Heart left ventricle (tissue), 16 donors: Measurements from ENCODE around the gene MYO1G. TPM values are rescaled to one million over a fixed set of nuclear protein-coding genes. Genes with fewer than 3 reads are reported as not detected.
A peak's percentile ranks its signal among the peaks of the same experiment; 100 is the strongest.

Experiments
- ATAC-seq, 4 donors: fragments of 200-7000 bp; cut with Tn5 transposase; one replicate each; pipeline ENCODE4 v1.9.1; 2020 to 2022; ENCODE audit warnings: moderate library complexity in 4 of 4, mild to moderate bottlenecking in 3 of 4, moderate number of reproducible peaks in 1 of 4
- DNase-seq, 5 donors: peaks; one replicate each; pipeline ENCODE4 v3.0.0-alpha.2; 2020
- H3K27ac ChIP-seq, 12 donors: fragments of 200-600 bp; sonication (generic) in 4 of 12; one replicate each; pipeline versions ENCODE4 v1.5.0 to v1.8.0; 2016 to 2022; ENCODE audit warnings: mild to moderate bottlenecking in 2 of 12
- H3K27me3 ChIP-seq, 9 donors: fragments of 200-600 bp; sonication (generic) in 2 of 9; one replicate each; pipeline versions ENCODE4 v1.5.1 to v1.8.0; 2016 to 2022; ENCODE audit warnings: mild to moderate bottlenecking in 3 of 9
- H3K36me3 ChIP-seq, 9 donors: fragments of 200-600 bp; sonication (generic) in 2 of 9; one replicate each; pipeline versions ENCODE4 v1.5.0 to v1.8.0; 2018 to 2022; ENCODE audit warnings: mild to moderate bottlenecking in 2 of 9
- H3K4me1 ChIP-seq, 12 donors: fragments of 200-600 bp; sonication (generic) in 4 of 12; one replicate each; pipeline versions ENCODE4 v1.5.0 to v1.8.0; 2016 to 2022; ENCODE audit warnings: mild to moderate bottlenecking in 3 of 12
- H3K4me3 ChIP-seq, 12 donors: fragments of 200-600 bp; sonication (generic) in 4 of 12; one replicate each; pipeline versions ENCODE4 v1.5.0 to v1.8.0; 2017 to 2022; ENCODE audit warnings: mild to moderate bottlenecking in 9 of 12, moderate library complexity in 4 of 12
- H3K9me3 ChIP-seq, 12 donors: fragments of 200-600 bp; sonication (generic) in 4 of 12; one replicate each; pipeline versions ENCODE4 v1.5.0 to v1.8.0; 2016 to 2022; ENCODE audit warnings: mild to moderate bottlenecking in 1 of 12
- POLR2A ChIP-seq, 2 donors: fragments of 450-650 bp; IDR thresholded peaks; one replicate each; pipeline ENCODE4 v1.6.1; 2017; ENCODE audit warnings: antibody characterized with exemption in 2 of 2, mild to moderate bottlenecking in 2 of 2, moderate library complexity in 2 of 2
- WGBS, 4 donors: extraction: QIAGEN DNeasy Blood & Tissue Kit in 2 of 4; methylation state at CpG; one replicate each; pipeline versions ENCODE4 v1.1.5 to v1.1.7; 2013 to 2018; 5-methylcytosine and 5-hydroxymethylcytosine counted together
- intact Hi-C, 10 donors: fragments of 100-400 bp; cut with DNase I; formaldehyde crosslinking; loops; one replicate each; pipeline versions ENCODE4 v1.11.1 to v1.14.2; 2022
- polyA plus RNA-seq, 2 donors: library from polyadenylated mRNA; stranded (reverse); fragments of 200-250 nt; gene quantifications; one replicate each; pipeline ENCODE4 v1.2.3, GENCODE V29; 2013
- total RNA-seq, 9 donors: library from RNA; depleted of rRNA in 2 of 9; stranded (reverse); fragments of >200 nt in 2 of 9; fragmentation: NEBNext Ultra II Directional in 3 of 9; extraction: Animal tissue kit (Norgen Biotek cat#: 25700) in 3 of 9; gene quantifications; one replicate each; pipeline versions ENCODE4 v1.1.0 to v1.2.4, GENCODE V29; 2016 to 2023
- TF ChIP-seq, protein P1 (sequence below), 12 donors: fragments of 200-600 bp; sonication (generic) in 4 of 12; IDR thresholded peaks; one replicate each; pipeline versions ENCODE4 v1.5.0 to v1.8.0; 2018 to 2022; ENCODE audit warnings: antibody characterized with exemption in 12 of 12, mild to moderate bottlenecking in 5 of 12
- donor health status: ischemic (EF 13 %, LVEDD 7.1; RV severe dilation, severe dysfunction).
- donor health status: healthy with polysubstance abuse.
- donor health status: DM: no; HTN: yes; CAD: no.
- donor health status: DM: no; HTN: no; CAD: no.
- donor health status: ischemic (EF 25% LVEDD 6.9; RV normal size, moderate dysfunction).
- donor health status: ischemic (EF 25% LVEDD 5.7; RV mildly dilated, moderate dysfunction).
- donor health status: healthy.
- donor health status: DM: yes; HTN: yes; CAD: no.
- donor health status: ischemic (EF 35%, LVEDD 5.7; RV mildly dilated, moderate dysfunction).
- donor health status: nonischemic (EF 11% LVEDD 7.7; RV severe dilation, severe dysfunction).
- donor health status: DM: yes; HTN: yes; CAD: no.
- donor health status: PGD.
- donor health status: ischemic (EF 29% LVEDD 5.4; RV normal size, mild dysfunction).
- donor health status: nonischemic (EF 23%, LVEDD 6.1; RV moderate dilation, normal function).

Gene MYO1G
- total and polyA plus RNA-seq, 11 donors: 0.13 to 19.0 (median 0.79) TPM

DNA sequence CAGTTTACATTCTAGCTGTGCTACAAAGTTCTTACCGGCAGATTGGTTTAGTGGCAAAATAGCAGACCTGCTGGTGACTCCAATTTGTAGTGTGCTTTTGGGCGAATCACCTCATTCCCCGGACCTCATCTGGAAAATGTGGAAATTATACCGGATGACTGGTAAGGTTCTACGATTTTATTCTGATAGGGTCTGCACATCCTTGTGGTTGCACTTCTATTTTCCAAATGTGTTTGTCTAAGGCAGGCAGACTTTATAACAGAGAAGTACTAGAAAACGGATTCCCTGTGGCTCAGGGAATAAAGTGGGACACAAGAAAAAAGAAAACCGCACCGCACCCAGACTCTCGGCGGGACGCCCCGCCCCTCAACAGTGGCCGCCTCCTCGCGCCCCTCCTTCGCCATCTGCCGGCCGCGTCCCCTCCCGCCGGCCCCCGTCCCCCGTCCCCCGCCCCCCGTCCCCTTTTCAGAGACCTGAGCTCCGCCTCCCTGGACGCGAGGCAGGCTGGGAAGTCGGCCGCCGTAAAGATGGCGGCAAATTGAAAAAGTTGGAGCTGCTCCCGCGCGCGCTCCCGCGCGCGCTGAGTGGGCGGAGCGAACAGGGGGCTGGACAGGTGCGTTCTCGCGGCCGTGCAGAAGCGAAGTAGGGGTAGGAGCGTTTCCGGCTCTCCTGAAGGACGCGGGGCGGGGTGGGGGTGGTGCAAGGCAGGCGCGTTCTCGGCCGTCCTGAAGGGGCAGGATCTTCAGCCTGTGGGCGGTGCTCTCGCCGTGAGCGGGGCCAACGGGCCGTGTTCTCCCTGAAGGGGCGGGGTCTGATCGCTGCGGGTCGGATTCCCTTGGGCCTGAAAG lies 20.7 kb upstream of the MYO1G start:
- peak in 1 of 2 donors; percentile 54 for TF ChIP-seq POLR2A (IDR thresholded peaks at IDR 0.05)
- TF ChIP-seq, protein P1, sequence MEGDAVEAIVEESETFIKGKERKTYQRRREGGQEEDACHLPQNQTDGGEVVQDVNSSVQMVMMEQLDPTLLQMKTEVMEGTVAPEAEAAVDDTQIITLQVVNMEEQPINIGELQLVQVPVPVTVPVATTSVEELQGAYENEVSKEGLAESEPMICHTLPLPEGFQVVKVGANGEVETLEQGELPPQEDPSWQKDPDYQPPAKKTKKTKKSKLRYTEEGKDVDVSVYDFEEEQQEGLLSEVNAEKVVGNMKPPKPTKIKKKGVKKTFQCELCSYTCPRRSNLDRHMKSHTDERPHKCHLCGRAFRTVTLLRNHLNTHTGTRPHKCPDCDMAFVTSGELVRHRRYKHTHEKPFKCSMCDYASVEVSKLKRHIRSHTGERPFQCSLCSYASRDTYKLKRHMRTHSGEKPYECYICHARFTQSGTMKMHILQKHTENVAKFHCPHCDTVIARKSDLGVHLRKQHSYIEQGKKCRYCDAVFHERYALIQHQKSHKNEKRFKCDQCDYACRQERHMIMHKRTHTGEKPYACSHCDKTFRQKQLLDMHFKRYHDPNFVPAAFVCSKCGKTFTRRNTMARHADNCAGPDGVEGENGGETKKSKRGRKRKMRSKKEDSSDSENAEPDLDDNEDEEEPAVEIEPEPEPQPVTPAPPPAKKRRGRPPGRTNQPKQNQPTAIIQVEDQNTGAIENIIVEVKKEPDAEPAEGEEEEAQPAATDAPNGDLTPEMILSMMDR (IDR thresholded peaks at IDR 0.05): peak in 7 of 12 donors; percentile 4 to 30 (median 11)
- Histone ChIP-seq H3K36me3 (peaks cover 0 to 5% (median 0%) of the 10 kb centered on the region in 9 donors), H3K27me3 (no peaks in the 10 kb centered on the region), H3K4me1 (peaks cover 0 to 43% (median 13%) of the 10 kb centered on the region in 12 donors), H3K4me3 (peak overlapping the region; percentile 28 to 85 (median 72)), H3K27ac (peak overlapping the region; percentile 47 to 95 (median 88)), H3K9me3 (no peaks in the 10 kb centered on the region)
- intact Hi-C loops: loop anchor here in 6 of 10 donors (1.0 to 5.0 kb wide), 6 partner anchors 13 to 113 kb away; partner anchors contain the start of gene TBRG4 (in 4 of the 6)
- DNase-seq: peak; percentile 99 to 100 (median 100)
- 0 to 1% (median 1%) methylated on average over 30 to 66 of the region's 66 CpGs for WGBS, 4 donors
- ATAC-seq: peak; percentile 94 to 98 (median 96)

DNA sequence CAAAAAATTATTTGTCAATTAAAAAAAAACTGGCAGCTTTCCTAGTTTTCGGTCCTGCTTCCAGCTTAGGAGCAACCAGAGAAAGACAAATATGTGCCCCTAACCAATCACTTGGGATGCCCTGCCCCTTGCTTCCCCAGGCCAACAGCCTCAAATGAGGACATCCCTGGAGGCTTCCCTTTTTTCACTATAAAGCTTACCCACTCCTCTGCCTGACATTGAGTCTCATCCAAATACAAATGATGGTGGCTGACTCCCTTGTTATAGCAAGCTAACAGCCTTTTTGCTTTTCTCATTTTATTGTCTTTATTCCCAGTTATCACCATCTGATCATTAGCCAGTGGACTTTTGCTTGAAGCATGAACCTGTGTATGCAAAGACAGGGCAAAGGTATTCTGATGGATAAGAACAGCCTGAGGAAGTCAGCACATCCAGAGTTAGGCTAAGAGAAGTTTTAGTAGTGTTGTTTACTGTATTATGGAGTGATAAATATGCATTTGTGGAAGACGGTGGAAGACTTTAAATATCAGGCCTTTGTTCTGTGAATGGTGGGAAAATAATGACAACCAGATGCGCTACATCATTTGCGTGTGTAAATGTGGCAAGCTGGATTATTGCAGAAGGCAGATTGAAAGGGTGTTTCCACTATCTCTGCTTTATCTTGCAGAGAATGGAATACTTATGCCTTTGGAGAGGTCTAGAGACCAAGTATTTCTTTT lies 19.5 kb upstream of the MYO1G start:
- Histone ChIP-seq H3K4me1 (peaks cover 0 to 44% (median 13%) of the 10 kb centered on the region in 12 donors), H3K4me3 (peak overlapping the region in 1 of 12 donors; percentile 65), H3K27me3 (no peaks in the 10 kb centered on the region), H3K27ac (peak overlapping the region in 7 of 12 donors; percentile 81 to 95 (median 91)), H3K9me3 (no peaks in the 10 kb centered on the region), H3K36me3 (peaks cover 0 to 5% (median 0%) of the 10 kb centered on the region in 9 donors)
- ATAC-seq: no peak
- no peak for TF ChIP-seq POLR2A (IDR thresholded peaks at IDR 0.05)
- TF ChIP-seq, protein P1 (IDR thresholded peaks at IDR 0.05): no peak
- DNase-seq: no peak
- intact Hi-C loops: no loop called here
- WGBS, 4 donors: 92 to 94% (median 93%) methylated on average over 4 of the region's 4 CpGs

DNA sequence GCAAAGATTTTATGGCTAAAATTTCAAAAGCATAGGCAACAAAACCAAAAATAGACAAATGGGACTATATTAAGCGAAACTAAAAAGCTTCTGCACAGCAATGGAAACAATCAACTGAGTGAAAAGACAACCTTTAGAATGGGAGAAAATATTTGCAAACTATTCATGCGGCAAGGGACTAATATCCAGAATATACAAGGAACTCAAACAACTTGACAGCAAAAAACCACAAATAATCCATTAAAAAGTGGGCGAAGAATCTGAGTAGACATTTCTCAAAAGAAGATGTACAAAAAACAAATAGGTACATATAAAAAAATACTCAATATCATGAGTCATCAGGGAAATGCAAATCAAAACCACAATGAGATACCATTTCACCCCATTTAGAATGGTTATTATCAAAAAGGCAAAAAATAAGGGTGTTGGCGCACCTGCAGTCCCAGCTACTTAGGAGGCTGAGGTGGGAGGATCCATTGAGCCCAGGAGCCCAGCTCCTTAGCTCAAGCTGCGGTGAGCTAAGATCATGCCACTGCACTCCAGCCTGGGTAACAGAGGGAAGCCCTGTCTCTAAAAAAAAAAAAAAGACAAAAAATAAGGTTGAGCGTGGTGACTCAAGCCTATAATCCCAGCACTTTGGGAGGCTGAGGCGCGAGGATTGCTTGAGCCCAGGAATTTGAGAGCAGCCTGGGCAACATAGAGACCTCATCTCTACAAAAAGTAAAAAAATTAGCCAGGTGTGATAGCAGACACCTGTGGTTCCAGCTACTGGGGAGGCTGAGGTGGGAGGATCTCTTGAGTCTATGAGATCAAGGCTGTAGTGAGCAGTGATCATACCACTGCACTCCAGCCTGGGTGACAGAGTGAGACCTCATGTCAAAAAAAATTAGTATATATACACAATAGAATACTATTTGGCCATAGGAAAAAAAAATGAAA lies 17.0 kb upstream of the MYO1G start:
- Histone ChIP-seq H3K27ac (peak overlapping the region in 1 of 12 donors; percentile 44), H3K27me3 (no peaks in the 10 kb centered on the region), H3K4me1 (peaks cover 0 to 28% (median 3%) of the 10 kb centered on the region in 12 donors), H3K9me3 (no peaks in the 10 kb centered on the region), H3K4me3 (no peak overlapping the region), H3K36me3 (no peaks in the 10 kb centered on the region)
- TF ChIP-seq POLR2A (IDR thresholded peaks at IDR 0.05): no peak
- TF ChIP-seq, protein P1 (IDR thresholded peaks at IDR 0.05): no peak
- DNase-seq (no peak), ATAC-seq (no peak)
- intact Hi-C loops: no loop called here
- WGBS, 4 donors: 95 to 98% (median 97%) methylated on average over 8 of the region's 8 CpGs
